OCI-LY7 (cell line): ENCODE measurements around the gene ELF4.

Experiments
- EZH2phosphoT487 ChIP-seq: fragments of 200-600 bp; sonication (generic); IDR thresholded peaks from 2 replicates; pipeline ENCODE4 v1.6.1; 2018; ENCODE audit warnings: low read depth, borderline replicate concordance, mild to moderate bottlenecking, mixed run types, antibody characterized with exemption, low read length, moderate library complexity, mixed read lengths
- TF ChIP-seq, protein P1 (sequence below): fragments of 200-600 bp; sonication (generic); conservative IDR thresholded peaks from 2 replicates; pipeline ENCODE4 v1.5.1; 2014; ENCODE audit warnings: mild to moderate bottlenecking, antibody characterized with exemption, low read length, moderate library complexity, mixed read lengths

DNA sequence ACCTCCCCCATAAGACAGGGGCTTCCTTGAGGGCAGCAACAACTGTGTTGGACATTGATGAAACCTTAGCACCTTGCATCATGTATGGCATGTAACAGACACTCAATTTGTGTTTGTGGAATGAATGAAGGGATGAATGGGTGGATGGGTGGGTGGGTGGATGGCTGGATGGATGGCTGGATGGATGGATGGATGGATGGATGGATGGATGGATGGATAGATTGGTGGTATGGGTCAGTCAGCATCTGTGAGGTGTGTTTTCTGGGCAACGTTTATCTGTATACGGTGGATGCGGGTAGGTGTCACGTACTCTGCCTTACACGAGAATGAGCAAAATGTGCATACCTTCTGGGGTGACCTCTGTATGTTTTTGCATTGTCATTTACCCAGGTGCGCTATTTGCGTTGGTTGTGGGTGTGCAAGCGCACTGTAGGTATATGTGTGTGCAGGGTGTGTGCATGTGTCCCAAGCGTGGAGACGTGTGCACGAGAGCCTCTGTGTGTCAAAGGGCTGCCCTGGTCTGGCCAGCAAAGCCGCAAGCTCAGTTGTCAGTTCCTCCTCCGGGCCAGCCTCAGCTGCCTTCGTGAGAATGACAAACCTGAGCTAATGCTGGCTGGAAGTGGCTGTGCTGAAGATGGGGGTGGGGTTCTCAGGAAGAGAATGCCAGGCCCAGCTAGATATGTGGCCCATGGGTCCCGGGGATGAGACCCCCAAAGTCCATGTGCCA lies 26.5 kb downstream of the ELF4 start:
- TF ChIP-seq, protein P1, sequence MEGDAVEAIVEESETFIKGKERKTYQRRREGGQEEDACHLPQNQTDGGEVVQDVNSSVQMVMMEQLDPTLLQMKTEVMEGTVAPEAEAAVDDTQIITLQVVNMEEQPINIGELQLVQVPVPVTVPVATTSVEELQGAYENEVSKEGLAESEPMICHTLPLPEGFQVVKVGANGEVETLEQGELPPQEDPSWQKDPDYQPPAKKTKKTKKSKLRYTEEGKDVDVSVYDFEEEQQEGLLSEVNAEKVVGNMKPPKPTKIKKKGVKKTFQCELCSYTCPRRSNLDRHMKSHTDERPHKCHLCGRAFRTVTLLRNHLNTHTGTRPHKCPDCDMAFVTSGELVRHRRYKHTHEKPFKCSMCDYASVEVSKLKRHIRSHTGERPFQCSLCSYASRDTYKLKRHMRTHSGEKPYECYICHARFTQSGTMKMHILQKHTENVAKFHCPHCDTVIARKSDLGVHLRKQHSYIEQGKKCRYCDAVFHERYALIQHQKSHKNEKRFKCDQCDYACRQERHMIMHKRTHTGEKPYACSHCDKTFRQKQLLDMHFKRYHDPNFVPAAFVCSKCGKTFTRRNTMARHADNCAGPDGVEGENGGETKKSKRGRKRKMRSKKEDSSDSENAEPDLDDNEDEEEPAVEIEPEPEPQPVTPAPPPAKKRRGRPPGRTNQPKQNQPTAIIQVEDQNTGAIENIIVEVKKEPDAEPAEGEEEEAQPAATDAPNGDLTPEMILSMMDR: no peak
- no peak for TF ChIP-seq EZH2phosphoT487
